Loucy (cell line): ENCODE results near the gene DMC1.

ENCODE experiments used
- H2AFZ ChIP-seq: fragments of 200-600 bp; sonication (generic); 2 replicates; pipeline ENCODE4 v1.6.0; 2016; ENCODE audit warnings: antibody characterized with exemption, mild to moderate bottlenecking, low read length, moderate library complexity
- H3F3A ChIP-seq: fragments of 200-600 bp; 2 replicates; pipeline ENCODE4 v1.6.0; 2016; ENCODE audit warnings: antibody characterized with exemption, low read depth, mild to moderate bottlenecking
- H3K27me3 ChIP-seq: fragments of 200-600 bp; sonication (generic); 2 replicates; pipeline ENCODE4 v1.6.1; 2014; ENCODE audit warnings: low read length, mild to moderate bottlenecking; ENCODE audit not compliant: insufficient read depth, poor library complexity, severe bottlenecking
- H3K36me3 ChIP-seq: fragments of 200-600 bp; sonication (generic); 2 replicates; pipeline ENCODE4 v1.6.1; 2016; ENCODE audit warnings: low read length; ENCODE audit not compliant: insufficient read depth
- H3K4me1 ChIP-seq: fragments of 200-600 bp; sonication (generic); 2 replicates; pipeline ENCODE4 v1.5.1; 2014; ENCODE audit warnings: low read length, mild to moderate bottlenecking; ENCODE audit not compliant: insufficient read depth, poor library complexity, severe bottlenecking
- H3K4me2 ChIP-seq: fragments of 200-600 bp; sonication (generic); 2 replicates; pipeline ENCODE4 v1.6.0; 2014; ENCODE audit warnings: antibody characterized with exemption, low read length, low read depth, mild to moderate bottlenecking; ENCODE audit not compliant: poor library complexity, severe bottlenecking
- H3K4me3 ChIP-seq: fragments of 200-600 bp; sonication (generic); 2 replicates; pipeline ENCODE4 v1.5.1; 2014; ENCODE audit warnings: low read length, mild to moderate bottlenecking, mixed read lengths; ENCODE audit not compliant: poor library complexity, severe bottlenecking
- H3K79me2 ChIP-seq: fragments of 200-600 bp; sonication (generic); 2 replicates; pipeline ENCODE4 v1.6.1; 2014; ENCODE audit warnings: low read length; ENCODE audit not compliant: insufficient read depth
- H3K9ac ChIP-seq: fragments of 200-600 bp; sonication (generic); 2 replicates; pipeline ENCODE4 v1.6.0; 2014; ENCODE audit warnings: mild to moderate bottlenecking, low read depth, low read length, moderate library complexity; ENCODE audit not compliant: poor library complexity, severe bottlenecking
- H3K9me2 ChIP-seq: fragments of 200-600 bp; sonication (generic); replicated peaks from 2 replicates; pipeline ENCODE4 v1.6.1; 2016; ENCODE audit warnings: low read depth, low read length, mixed read lengths
- H3K9me3 ChIP-seq: fragments of 200-600 bp; sonication (generic); 2 replicates; pipeline ENCODE4 v1.6.1; 2014; ENCODE audit warnings: mild to moderate bottlenecking, antibody characterized with exemption, low read length, low read depth; ENCODE audit not compliant: insufficient read depth
- H4K20me1 ChIP-seq: fragments of 200-600 bp; sonication (generic); 2 replicates; pipeline ENCODE4 v1.6.0; 2014; ENCODE audit warnings: antibody characterized with exemption, low read length, mild to moderate bottlenecking; ENCODE audit not compliant: insufficient read depth, poor library complexity, severe bottlenecking
- EZH2phosphoT487 ChIP-seq: fragments of 200-600 bp; IDR thresholded peaks from 2 replicates; pipeline ENCODE4 v1.6.1; 2018; ENCODE audit warnings: antibody characterized with exemption, mild to moderate bottlenecking, moderate library complexity, borderline replicate concordance
- TF ChIP-seq, protein P1 (sequence below): fragments of 200-600 bp; sonication (generic); conservative IDR thresholded peaks from 2 replicates; pipeline ENCODE4 v1.5.1; 2014; ENCODE audit warnings: mild to moderate bottlenecking, antibody characterized with exemption, low read length

The DMC1 gene

DNA sequence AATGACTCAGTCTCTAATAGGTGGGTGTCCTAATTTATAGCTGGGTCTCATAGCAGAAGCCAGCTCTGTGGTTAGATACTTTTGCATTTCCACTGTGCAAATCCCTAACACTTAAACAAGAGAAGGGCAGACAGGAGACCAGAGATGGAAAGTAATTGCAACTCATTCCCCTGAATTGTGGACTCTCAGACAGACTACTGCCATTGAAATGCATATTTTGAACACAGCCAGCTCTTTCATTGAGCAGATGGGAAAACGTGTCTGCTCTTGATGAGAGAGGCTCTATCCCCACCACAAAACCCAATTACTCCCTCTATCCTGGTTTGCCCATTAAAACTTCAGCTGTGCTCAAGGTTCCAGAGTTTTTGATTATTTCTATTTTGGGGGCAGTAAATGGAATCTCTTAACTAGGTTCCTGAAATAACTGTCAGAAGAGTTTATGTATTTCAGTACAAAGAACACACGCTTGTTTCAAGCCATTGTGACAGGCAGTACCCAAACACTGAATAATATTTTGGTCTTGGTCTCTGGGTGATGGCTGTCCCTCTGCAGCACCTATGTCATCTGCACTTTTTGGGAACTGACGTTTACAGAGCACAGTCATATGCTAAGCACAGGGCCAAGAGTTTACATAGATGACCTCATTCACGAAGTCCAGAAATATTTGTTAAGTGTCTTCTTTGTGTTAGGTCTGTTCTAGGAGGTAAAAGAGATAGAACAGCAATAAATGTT is 44.5 kb upstream of the DMC1 start:
- no peaks in the 10 kb centered on the region for H3K79me2 ChIP-seq
- TF ChIP-seq, protein P1, sequence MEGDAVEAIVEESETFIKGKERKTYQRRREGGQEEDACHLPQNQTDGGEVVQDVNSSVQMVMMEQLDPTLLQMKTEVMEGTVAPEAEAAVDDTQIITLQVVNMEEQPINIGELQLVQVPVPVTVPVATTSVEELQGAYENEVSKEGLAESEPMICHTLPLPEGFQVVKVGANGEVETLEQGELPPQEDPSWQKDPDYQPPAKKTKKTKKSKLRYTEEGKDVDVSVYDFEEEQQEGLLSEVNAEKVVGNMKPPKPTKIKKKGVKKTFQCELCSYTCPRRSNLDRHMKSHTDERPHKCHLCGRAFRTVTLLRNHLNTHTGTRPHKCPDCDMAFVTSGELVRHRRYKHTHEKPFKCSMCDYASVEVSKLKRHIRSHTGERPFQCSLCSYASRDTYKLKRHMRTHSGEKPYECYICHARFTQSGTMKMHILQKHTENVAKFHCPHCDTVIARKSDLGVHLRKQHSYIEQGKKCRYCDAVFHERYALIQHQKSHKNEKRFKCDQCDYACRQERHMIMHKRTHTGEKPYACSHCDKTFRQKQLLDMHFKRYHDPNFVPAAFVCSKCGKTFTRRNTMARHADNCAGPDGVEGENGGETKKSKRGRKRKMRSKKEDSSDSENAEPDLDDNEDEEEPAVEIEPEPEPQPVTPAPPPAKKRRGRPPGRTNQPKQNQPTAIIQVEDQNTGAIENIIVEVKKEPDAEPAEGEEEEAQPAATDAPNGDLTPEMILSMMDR, result no peak
- no peak for TF ChIP-seq EZH2phosphoT487
- H2AFZ ChIP-seq, result no peak overlapping the region
- H3K4me2 ChIP-seq, result no peak overlapping the region
- H3K9ac ChIP-seq, result no peak overlapping the region
- H3K9me2 ChIP-seq, result no peaks in the 10 kb centered on the region
- H3K36me3 ChIP-seq, result no peaks in the 10 kb centered on the region
- H3K9me3 ChIP-seq, result peaks cover 5% of the 10 kb centered on the region; the same call in 1 of the 2 replicates
- no peaks in the 10 kb centered on the region for H3K27me3 ChIP-seq
- no peaks in the 10 kb centered on the region for H4K20me1 ChIP-seq
- no peaks in the 10 kb centered on the region for H3K4me1 ChIP-seq
- H3F3A ChIP-seq, result no peaks in the 10 kb centered on the region
- no peak overlapping the region for H3K4me3 ChIP-seq

DNA sequence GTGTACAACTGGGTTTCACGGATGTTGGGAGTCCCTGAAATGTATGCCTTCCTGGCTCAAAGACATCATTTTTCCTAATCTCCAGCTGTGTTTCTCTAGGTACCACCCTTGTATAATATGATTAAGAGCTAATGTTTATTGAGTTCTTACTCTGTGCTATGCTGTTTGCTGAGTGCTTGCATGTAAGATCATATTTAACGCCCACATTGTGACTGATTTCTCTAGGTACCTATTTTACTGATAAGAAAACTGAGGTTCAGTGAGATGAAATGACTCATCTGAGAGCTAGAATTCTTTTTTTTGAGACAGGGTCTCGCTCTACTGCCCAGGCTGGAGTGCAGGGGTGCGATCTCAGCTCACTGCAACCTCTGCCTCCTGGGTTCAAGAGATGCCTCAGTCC is 43.6 kb upstream of the DMC1 start:
- Histone ChIP-seq H3K9ac (no peak overlapping the region), H3K9me3 (peaks cover 5% of the 10 kb centered on the region; the same call in 1 of the 2 replicates), H3K4me1 (no peaks in the 10 kb centered on the region), H3K36me3 (no peaks in the 10 kb centered on the region), H3K4me2 (no peak overlapping the region), H3K9me2 (no peaks in the 10 kb centered on the region), H2AFZ (no peak overlapping the region), H3K79me2 (no peaks in the 10 kb centered on the region), H4K20me1 (no peaks in the 10 kb centered on the region), H3K4me3 (no peak overlapping the region), H3K27me3 (no peaks in the 10 kb centered on the region), H3F3A (no peaks in the 10 kb centered on the region)
- TF ChIP-seq, protein P1, result no peak
- TF ChIP-seq EZH2phosphoT487, result no peak

DNA sequence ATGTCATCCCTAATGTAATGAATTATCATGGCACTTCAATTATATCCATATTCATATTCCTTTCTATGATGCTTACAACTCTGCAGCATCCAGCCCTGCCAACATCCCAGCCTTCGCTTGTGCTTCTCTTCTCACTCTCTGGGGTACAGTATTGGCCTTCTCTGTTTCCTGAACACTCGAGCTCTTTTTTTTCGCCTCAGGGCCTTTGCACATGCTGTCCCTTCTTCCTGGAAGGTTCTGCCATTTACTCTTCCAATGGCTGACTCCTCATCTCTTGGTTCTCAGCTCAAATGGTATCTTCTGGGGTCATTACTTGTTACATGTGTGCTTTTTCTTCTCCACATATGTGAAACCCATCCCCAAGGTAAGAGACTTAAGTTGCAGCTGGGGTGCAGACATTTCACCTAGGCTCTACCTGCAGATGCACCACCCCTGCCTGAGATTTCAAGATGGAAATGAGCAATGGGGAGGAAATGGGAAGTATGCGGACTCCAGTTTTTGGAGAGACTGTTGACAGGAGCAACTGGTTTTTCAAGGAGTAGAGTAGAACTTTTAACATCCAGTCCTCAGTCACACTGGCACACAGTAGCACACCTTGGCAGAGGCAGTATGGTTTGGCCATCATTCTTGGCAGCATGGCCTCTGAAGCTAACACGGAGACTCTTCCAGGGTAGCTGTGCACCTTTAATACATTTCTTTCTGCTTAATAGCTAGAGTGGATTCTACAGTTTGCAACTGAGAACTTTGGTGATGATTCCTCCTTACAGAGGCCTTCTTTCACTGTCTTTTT is 42.4 kb upstream of the DMC1 start:
- Histone ChIP-seq H3K9ac (no peak overlapping the region), H3K9me3 (no peaks in the 10 kb centered on the region), H4K20me1 (no peaks in the 10 kb centered on the region), H3F3A (no peaks in the 10 kb centered on the region), H3K4me3 (no peak overlapping the region), H3K79me2 (no peaks in the 10 kb centered on the region), H3K9me2 (no peaks in the 10 kb centered on the region), H3K4me2 (no peak overlapping the region), H2AFZ (no peak overlapping the region), H3K4me1 (no peaks in the 10 kb centered on the region), H3K36me3 (no peaks in the 10 kb centered on the region), H3K27me3 (no peaks in the 10 kb centered on the region)
- TF ChIP-seq, protein P1, result no peak
- no peak for TF ChIP-seq EZH2phosphoT487
